GM23248 (cell line): ENCODE data around the gene DNASE1L2.

ENCODE experiments used
- EZH2 ChIP-seq: fragments of 200-600 bp; sonication (generic); IDR thresholded peaks from 2 replicates; pipeline ENCODE4 v1.6.1; 2018; ENCODE audit warnings: antibody characterized with exemption, mild to moderate bottlenecking; ENCODE audit not compliant: insufficient read depth, poor library complexity, severe bottlenecking
- EZH2phosphoT487 ChIP-seq: fragments of 200-600 bp; sonication (generic); IDR thresholded peaks from 2 replicates; pipeline ENCODE4 v1.6.1; 2018; ENCODE audit warnings: antibody characterized with exemption, moderate library complexity, mild to moderate bottlenecking, low read depth; ENCODE audit not compliant: insufficient read depth

DNA sequence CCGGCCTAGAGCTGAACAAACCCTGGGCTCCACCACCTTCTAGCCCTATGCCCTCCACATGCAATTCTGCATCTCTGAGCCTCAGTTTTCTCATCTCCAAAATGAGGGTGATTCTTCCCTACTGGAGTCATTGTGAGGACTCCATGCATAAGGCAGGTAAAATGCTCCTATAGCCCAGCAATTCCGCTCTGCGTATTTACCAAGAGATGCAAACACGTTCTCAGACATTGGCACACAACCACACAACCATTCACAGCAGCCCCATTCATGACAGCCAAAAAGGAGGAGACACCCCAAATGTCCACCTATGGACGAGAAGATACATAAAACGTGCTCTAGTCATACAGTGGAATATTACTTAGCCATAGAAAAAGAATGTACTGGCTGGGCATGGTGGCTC lies 35.9 kb upstream of the DNASE1L2 start:
- TF ChIP-seq EZH2 (no peak), EZH2phosphoT487 (no peak)
